HG03103 (cell line): ENCODE results near the gene OR6T1.

ENCODE experiments used
- ATAC-seq: cut with Tn5 transposase; IDR thresholded peaks from one replicate; pipeline ENCODE4 v1.9.1; 2021; ENCODE audit warnings: low read depth; ENCODE audit not compliant: unreplicated experiment

The OR6T1 gene, protein sequence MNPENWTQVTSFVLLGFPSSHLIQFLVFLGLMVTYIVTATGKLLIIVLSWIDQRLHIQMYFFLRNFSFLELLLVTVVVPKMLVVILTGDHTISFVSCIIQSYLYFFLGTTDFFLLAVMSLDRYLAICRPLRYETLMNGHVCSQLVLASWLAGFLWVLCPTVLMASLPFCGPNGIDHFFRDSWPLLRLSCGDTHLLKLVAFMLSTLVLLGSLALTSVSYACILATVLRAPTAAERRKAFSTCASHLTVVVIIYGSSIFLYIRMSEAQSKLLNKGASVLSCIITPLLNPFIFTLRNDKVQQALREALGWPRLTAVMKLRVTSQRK

DNA sequence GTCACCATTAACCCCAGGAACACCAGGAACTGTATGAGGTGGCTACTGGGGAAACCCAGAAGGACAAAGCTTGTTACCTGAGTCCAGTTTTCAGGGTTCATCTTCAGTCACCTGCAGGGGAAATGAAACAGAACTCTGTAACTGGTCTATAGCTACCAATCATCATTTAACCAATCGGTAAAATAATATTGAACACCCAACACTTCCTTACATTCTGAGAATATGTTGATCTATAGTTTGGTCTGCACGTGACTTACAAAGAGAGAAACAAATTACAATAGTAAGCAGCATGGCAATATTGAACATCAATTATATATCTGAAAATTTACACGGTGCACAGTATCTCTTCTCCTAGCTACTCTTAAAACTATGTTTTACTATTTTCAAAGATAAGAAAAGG lies at the start of gene OR6T1:
Gene OR6T1, minus strand, starts transcription at position 101 of the 400 bp plus-strand sequence. Its CDS starts 0 bp downstream, at position 101.
- no peak for ATAC-seq

DNA sequence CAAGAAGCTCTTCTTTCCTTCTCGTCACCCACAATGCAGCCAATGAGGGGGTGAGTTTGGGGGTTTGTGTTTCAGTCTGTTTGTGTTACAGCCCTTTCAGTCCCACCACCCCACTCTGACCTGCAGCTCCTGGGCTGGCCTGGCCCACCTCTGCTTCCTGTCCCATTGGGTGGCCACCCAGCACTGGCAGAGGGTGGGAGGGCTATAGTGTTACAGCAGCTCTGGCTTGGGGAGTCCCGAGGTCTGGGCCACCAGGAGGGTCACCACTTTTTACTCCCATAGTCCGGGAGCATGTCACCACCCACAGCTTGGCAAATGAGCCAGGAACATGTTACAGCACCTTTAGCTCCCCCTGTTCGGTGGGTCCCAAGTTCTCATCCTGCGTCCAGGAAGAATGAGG lies 35.7 kb upstream of the OR6T1 start:
- ATAC-seq: no peak

DNA sequence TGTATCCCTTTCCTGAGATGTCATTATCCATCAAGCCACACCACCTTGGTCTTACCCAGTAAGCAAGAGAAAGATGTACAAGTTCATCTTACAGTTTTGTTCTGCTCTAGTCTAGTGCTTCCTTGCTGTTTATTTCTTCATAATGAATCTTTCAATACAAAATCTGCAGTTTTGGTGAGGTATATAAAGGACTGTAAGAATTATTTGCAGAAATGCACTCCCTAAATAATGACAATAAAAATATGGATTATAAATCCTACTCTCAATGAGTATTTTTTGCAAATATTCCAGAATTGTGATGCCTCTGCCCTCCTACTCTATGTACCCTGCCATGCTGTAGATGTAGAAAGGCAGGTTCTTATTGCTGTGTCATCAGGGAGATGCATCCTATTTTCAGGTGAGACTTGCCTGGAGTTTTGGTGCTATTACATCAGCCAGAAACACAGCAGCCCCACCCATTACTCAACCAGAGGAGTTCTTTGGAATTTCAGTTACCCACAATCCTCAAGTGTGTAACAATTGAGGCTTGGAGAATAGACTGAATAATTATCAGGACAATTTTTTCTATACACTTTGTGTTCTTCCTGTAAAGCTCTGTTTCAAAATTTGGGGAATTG lies 34.2 kb upstream of the OR6T1 start, which contains the start of gene OR10S1:
Gene OR10S1, minus strand, starts transcription at position 51 of the 617 bp plus-strand sequence. CDS start 117 bp downstream, outside the sequence.
- no peak for ATAC-seq

DNA sequence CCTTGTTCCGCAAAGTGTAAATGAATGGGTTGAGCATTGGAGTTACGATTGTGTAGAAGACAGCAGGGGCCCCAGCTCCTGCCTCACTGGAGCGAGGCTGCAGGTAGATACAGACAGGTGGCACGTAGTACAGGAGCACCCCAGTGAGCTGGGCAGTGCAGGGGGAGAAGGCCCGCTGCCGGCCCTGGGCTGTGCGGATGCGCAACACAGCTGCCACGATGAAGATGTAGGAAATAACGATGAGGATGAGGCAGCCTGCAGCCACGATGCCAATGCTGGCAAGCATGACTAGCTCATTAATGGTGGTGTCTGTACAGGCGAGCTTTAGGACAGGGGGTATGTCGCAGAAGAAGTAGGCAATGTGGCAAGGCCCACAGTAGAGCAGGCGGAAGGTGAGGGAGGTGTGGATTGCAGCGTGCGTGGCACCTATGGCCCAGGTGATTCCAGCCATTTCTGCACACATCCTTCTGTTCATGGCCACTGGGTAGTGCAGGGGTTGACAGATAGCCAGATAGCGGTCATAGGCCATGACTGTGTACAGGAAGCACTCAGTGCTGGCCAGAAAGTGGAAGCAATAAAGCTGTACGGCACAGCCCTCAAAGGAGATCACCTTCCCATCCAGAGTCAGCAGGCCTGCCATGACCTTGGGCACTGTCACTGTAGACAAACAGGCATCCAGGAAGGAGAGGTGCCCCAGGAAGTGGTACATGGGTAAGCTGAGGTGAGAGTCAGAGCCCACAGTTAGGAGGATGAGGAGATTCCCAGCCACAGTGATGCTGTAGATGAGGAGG lies 33.3 kb upstream of the OR6T1 start:
- ATAC-seq: no peak

DNA sequence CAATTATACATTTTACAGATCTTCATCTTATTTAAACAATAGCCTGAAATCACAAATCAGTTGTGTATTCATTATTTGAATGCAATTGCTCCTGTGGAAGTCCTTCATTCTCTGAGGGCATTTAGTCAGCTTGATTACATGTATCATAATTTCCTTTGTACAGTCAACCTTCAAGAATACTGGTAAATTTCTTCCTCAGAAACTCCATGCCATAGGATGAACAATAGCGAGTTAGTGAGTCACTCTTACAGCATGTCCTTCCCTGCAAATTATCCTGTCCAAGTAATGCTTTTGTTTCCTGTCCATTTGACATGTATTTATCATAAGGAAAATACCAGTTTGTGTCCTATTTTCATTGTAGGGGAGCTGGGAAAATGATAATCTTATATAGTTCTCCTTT lies 30.2 kb upstream of the OR6T1 start:
- ATAC-seq: no peak

DNA sequence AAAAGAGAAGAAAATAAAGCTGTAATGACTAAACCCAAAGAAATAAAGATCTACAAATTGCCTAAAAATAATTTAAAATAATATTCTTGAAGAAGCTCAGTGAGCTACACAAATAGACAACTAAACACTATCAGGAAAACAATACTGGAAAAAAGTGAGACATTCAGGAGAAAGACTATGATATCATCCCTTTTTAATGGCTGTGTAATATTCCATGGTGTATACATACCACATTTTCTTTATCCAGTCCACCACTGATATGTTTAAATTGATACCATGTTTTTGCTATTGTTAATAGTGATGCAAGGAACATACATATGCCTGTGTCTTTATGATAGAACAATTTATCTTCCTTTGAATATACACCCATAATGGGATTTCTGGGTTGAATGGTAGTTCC lies 13.1 kb upstream of the OR6T1 start:
- no peak for ATAC-seq

DNA sequence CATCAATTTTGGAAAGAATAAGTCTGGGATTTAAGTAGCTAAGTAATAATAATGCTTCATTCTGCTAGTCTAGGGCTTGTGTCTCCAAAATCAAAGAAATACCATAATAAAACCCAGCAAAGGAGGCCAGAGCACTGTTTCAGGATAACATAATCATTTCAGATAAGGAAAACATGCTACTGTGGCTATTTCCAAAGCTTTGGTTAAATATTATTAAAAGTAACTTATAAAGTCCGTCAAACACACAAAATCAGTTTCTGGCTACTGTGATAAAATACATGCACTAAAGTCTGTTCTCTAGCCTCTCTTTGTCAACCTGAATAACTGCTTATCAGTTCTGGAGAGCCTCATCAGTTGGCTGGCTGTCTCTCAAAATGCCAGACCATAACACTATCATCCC lies 1.5 kb upstream of the OR6T1 start:
- no peak for ATAC-seq

DNA sequence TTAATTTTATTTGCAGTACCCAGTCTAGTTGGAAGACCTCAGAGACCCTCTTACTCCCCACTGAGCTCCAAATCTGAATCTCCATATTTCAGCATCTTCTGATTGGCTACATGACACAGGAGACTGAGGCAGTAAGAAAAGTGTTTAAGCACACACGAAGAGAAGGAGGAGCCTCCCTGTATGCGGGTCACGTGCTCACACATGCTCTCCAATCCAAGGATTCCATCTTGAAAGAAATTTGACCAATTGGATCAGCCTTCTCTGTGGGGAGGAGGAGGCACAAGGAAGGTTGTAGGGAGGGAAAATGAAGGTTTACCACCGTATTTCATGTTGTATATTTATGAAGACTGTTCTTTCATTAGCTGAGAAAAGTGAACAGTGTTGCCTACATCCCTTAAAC lies 1.2 kb downstream of the OR6T1 start:
- no peak for ATAC-seq

DNA sequence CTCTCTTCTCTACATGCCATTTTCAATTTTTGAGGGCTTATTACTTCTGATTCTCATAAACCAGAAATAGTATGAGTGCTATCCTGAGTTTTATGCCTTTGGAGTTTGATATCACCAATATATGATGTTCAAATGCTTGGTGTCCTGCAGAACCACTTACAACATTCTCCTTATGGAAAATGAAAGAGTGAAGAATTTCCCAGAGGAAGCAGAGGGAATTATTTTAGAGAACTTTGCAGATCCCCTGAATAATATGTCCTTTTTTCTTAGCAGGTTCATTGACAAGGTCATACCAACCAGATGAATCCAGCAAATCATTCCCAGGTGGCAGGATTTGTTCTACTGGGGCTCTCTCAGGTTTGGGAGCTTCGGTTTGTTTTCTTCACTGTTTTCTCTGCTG lies 4.3 kb downstream of the OR6T1 start, which contains the start of gene OR4D5:
Gene OR4D5, plus strand, starts transcription at position 301 of the 400 bp plus-strand sequence. Its CDS starts 0 bp downstream, at position 301.
- no peak for ATAC-seq

DNA sequence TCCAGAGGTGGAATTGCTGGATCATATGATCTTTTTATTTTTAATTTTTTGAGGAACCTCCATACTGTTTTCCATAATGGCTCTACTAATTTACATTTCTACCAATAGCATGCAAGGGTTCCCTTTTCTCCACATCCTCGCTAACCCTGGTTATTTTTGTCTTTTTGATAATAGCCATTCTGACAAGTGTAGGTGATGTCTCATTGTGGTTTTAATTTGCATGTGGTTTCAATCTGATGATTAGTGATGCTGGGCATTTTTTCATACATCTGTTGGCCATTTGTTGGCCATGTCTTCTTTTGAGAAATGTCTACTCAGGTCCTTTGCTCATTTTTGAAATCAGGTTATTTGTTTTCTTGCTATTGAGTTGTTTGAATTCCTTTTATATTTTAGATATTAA lies 19.6 kb downstream of the OR6T1 start:
- no peak for ATAC-seq

DNA sequence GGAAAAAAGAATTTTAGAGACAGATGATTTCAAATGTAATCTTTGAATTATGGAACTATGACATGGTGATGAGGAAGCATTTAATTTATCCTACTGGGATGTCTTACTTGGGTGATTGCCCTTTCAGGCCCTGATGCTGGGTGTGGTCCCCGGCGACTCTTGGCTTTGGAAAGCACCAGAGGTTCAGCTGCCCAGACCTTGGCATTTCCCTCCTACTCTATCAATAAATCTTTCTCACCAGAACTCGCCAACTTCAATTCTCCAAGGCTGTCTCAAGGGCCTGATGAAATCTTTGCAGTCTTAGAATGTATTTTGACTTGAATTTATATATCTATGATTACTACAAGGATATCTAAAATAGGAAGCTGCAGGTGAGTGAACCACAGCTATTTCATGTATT lies 22.7 kb downstream of the OR6T1 start:
- no peak for ATAC-seq

DNA sequence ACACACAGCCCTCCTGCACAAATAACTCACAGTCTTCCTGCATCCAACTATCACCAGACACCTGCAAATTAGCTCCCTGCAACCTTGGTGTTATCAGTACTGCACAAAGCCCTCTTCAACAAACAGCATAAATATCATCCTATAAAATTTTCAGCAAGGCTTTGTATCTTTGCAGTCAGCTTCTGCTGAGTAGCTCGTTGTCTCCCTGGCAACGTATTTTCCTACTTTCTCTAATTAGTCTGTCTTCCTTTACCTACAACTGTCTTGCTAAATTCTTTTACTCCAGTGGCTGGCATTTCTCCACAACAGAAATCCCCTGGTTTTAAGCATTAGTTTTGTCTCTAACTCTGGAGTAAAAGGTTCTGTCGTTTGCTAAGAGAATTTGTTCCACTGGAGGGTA lies 37.8 kb downstream of the OR6T1 start:
- no peak for ATAC-seq

DNA sequence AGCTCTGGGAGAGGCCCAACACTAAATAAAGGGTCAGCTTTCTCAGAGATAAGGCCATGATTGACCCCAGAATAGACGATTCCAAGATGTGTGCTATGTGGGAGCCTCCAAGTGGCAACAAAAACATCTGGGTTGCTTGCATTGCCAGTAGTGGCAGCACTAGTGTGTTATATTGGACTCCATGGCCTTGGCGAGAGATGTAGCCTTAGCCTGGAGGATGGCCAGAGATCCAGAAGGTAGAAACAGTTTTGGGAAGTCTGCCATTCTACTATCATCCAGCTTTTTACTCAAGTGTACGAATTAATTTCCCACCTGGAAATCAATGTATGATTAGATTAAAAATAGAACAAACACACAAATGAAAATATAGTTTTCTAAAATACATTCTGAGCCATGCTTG lies 38.7 kb downstream of the OR6T1 start:
- no peak for ATAC-seq

DNA sequence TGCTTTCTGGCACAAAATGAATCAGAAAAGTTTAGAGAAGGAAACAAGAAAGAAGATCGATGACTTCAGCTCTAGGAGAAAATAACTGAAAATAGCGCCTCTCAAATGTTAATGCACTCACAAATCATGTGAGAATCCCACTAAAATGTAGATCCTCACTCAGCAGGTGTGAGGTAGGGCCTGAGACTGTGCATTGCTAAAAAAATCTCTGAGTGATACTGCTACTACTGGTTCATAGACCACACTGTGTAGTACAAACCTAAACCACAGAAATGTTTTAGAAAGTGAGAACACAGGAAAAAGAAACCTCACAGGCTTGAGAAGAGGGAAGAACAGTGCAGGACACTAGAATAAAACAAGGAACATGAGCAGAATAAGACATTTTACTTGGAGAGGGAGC lies 39.7 kb downstream of the OR6T1 start:
- ATAC-seq: peak; percentile 94

DNA sequence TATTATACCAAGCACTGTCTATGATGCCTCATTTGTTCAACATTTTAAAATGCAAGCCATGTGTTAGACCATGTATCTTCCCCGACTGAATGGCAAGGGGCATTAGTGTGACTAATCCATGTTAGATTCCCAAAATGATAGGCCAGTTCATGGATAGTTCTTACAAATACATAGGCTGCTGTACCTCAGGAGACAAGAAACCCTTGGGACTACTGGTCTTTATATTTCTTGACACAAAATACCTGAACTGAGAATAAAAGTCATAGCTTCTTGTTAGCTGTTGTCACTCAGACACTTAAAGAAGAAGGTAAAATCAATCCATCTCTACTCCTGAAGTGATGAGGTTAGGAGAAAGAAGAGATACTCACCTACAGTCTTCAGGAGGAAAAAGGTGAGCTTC lies 41.8 kb downstream of the OR6T1 start, which contains the start of gene OR8D4:
Gene OR8D4, plus strand, starts transcription at position 301 of the 400 bp plus-strand sequence. CDS start 4,265 bp downstream, outside the sequence.
- no peak for ATAC-seq

DNA sequence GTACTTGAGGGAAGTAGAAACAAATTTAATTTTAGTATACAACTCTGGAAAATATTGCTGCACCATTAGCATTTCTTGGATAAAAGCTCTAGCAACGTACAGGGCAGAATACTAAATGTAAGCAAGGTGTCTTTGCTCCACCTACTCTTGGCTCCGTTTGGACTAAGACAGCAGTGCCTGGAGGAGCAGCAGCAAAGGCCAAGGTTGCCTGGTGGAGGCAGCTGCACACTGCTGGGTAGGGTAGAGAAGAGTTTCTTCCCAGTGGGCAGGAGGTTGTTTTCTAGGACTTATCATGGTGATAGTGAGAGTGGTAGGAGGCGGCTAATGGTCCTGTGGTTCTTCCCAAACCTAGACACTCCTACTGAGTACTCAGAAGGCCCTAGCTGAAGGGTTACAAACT lies 43.8 kb downstream of the OR6T1 start:
- no peak for ATAC-seq
